MM.1S (cell line): ENCODE results near the gene HRG.
"Not testable (repeated sequence)": the region's sequence is repeated elsewhere in the genome, so short reads cannot be mapped to it uniquely, and the experiment has no call there.

Experiments used
- DNase-seq: peaks from one replicate; pipeline ENCODE4 v3.0.0-alpha.2; 2015
- H2AFZ ChIP-seq: fragments of 300-600 bp; sonication (generic); 2 replicates; pipeline ENCODE4 v1.6.0; 2016; ENCODE audit warnings: antibody characterized with exemption, low read length
- H3F3A ChIP-seq: fragments of 300-600 bp; sonication (generic); 2 replicates; pipeline ENCODE4 v1.6.1; 2016; ENCODE audit warnings: mild to moderate bottlenecking, antibody characterized with exemption, low read length, moderate library complexity, mixed read lengths; ENCODE audit not compliant: insufficient read depth
- H3K27ac ChIP-seq: fragments of 300-600 bp; sonication (generic); 2 replicates; pipeline ENCODE4 v1.5.1; 2016; ENCODE audit warnings: mild to moderate bottlenecking, low read length
- H3K27me3 ChIP-seq: fragments of 300-600 bp; sonication (generic); replicated peaks from 2 replicates; pipeline ENCODE4 v1.6.0; 2016; ENCODE audit warnings: low read length; ENCODE audit not compliant: insufficient read depth
- H3K36me3 ChIP-seq: fragments of 300-600 bp; sonication (generic); replicated peaks from 2 replicates; pipeline ENCODE4 v1.6.1; 2016; ENCODE audit warnings: mild to moderate bottlenecking, low read length, mixed read lengths; ENCODE audit not compliant: insufficient read depth
- H3K4me1 ChIP-seq: fragments of 300-600 bp; sonication (generic); 2 replicates; pipeline ENCODE4 v1.6.1; 2016; ENCODE audit warnings: low read length, mixed read lengths
- H3K4me2 ChIP-seq: fragments of 300-600 bp; sonication (generic); 2 replicates; pipeline ENCODE4 v1.6.0; 2016; ENCODE audit warnings: low read depth, low read length
- H3K4me3 ChIP-seq: fragments of 300-600 bp; sonication (generic); 2 replicates; pipeline ENCODE4 v1.5.1; 2016; ENCODE audit warnings: low read length, mixed read lengths
- H3K79me2 ChIP-seq: fragments of 300-600 bp; sonication (generic); 2 replicates; pipeline ENCODE4 v1.6.1; 2016; ENCODE audit warnings: mixed run types, low read length, mixed read lengths
- H3K9ac ChIP-seq: fragments of 300-600 bp; sonication (generic); 2 replicates; pipeline ENCODE4 v1.6.1; 2016; ENCODE audit warnings: low read length, mixed read lengths
- H3K9me2 ChIP-seq: fragments of 300-600 bp; sonication (generic); replicated peaks from 2 replicates; pipeline ENCODE4 v1.6.1; 2016; ENCODE audit warnings: mild to moderate bottlenecking, low read length, mixed read lengths; ENCODE audit not compliant: insufficient read depth
- H3K9me3 ChIP-seq: fragments of 300-600 bp; sonication (generic); replicated peaks from 2 replicates; pipeline ENCODE4 v1.6.1; 2016; ENCODE audit warnings: mild to moderate bottlenecking, low read length, mixed read lengths; ENCODE audit not compliant: insufficient read depth
- H4K20me1 ChIP-seq: fragments of 300-600 bp; sonication (generic); 2 replicates; pipeline ENCODE4 v1.6.1; 2016; ENCODE audit warnings: mild to moderate bottlenecking, low read length, moderate library complexity, mixed read lengths; ENCODE audit not compliant: insufficient read depth
- CTCF ChIP-seq: fragments of 300-600 bp; sonication (generic); IDR thresholded peaks from 2 replicates; pipeline ENCODE4 v1.5.1; 2016; ENCODE audit warnings: antibody characterized with exemption, low read length, mixed read lengths
- EZH2 ChIP-seq: fragments of 300-600 bp; sonication (generic); optimal IDR thresholded peaks from 2 replicates; pipeline ENCODE3; 2017; ENCODE audit warnings: low read depth, mild to moderate bottlenecking, antibody characterized with exemption, low read length, mixed read lengths
- EZH2phosphoT487 ChIP-seq: fragments of 300-600 bp; sonication (generic); IDR thresholded peaks from 2 replicates; pipeline ENCODE4 v1.6.1; 2018; ENCODE audit warnings: antibody characterized with exemption, low read length

The HRG gene

GRCh38 chr3:186687120-186687651 lies 21.4 kb downstream of the HRG start:
- Histone ChIP-seq H3K27me3 (no peaks in the 10 kb centered on the region), H3K9me3 (no peaks in the 10 kb centered on the region), H3K36me3 (no peaks in the 10 kb centered on the region), H4K20me1 (no peaks in the 10 kb centered on the region), H3K27ac (no peak overlapping the region), H2AFZ (no peak overlapping the region), H3K4me2 (no peak overlapping the region), H3K9me2 (no peaks in the 10 kb centered on the region), H3K9ac (no peak overlapping the region), H3K4me3 (no peak overlapping the region), H3K4me1 (no peaks in the 10 kb centered on the region), H3K79me2 (no peaks in the 10 kb centered on the region), H3F3A (no peaks in the 10 kb centered on the region)
- TF ChIP-seq CTCF (no peak), EZH2 (no peak), EZH2phosphoT487 (no peak)
- DNase-seq = no peak

- not testable (repeated sequence) for H3K36me3 ChIP-seq, H3K27me3 ChIP-seq, DNase-seq, H3F3A ChIP-seq, H3K9me2 ChIP-seq, H3K4me3 ChIP-seq, H4K20me1 ChIP-seq, H3K79me2 ChIP-seq, H3K9ac ChIP-seq, H3K4me1 ChIP-seq, H3K27ac ChIP-seq, H3K9me3 ChIP-seq, H3K4me2 ChIP-seq, H2AFZ ChIP-seq
These were observed 24.5 kb downstream of the HRG start for GRCh38 chr3:186690304-186690703.

- H3K9me2 ChIP-seq = no peaks in the 10 kb centered on the region
- H3K27ac ChIP-seq = no peak overlapping the region
- H3K9ac ChIP-seq = no peak overlapping the region
- no peak for DNase-seq
- no peak overlapping the region for H3K4me3 ChIP-seq
- no peaks in the 10 kb centered on the region for H3K79me2 ChIP-seq
- TF ChIP-seq CTCF (no peak), EZH2 (no peak), EZH2phosphoT487 (no peak)
- no peaks in the 10 kb centered on the region for H3F3A ChIP-seq
- H3K4me2 ChIP-seq = no peak overlapping the region
- H3K9me3 ChIP-seq = no peaks in the 10 kb centered on the region
- H4K20me1 ChIP-seq = no peaks in the 10 kb centered on the region
- no peaks in the 10 kb centered on the region for H3K36me3 ChIP-seq
- H2AFZ ChIP-seq = no peak overlapping the region
- H3K4me1 ChIP-seq = no peaks in the 10 kb centered on the region
- no peaks in the 10 kb centered on the region for H3K27me3 ChIP-seq
These were observed 25.9 kb downstream of the HRG start for GRCh38 chr3:186691676-186692075.

GRCh38 chr3:186693843-186694242 lies 28.0 kb downstream of the HRG start:
- Histone ChIP-seq H3K36me3 (no peaks in the 10 kb centered on the region), H4K20me1 (no peaks in the 10 kb centered on the region), H3K27ac (no peak overlapping the region), H3K4me3 (no peak overlapping the region), H3K79me2 (no peaks in the 10 kb centered on the region), H3K9me3 (no peaks in the 10 kb centered on the region), H3K4me2 (no peak overlapping the region), H2AFZ (no peak overlapping the region), H3K9ac (no peak overlapping the region), H3K9me2 (no peaks in the 10 kb centered on the region), H3K4me1 (no peaks in the 10 kb centered on the region), H3F3A (no peaks in the 10 kb centered on the region), H3K27me3 (no peaks in the 10 kb centered on the region)
- DNase-seq = no peak
- TF ChIP-seq EZH2phosphoT487 (no peak), EZH2 (no peak), CTCF (no peak)
